Gastrocnemius medialis (tissue), 4 donors: ENCODE data around the gene SNRPB.

Source experiments
- CTCF ChIP-seq, 5 experiments: fragments of 450-650 bp in 3 of 5; fragments of 200-600 bp in 2 of 5; sonication (generic) in 2 of 5; IDR thresholded peaks in 4 of 5; conservative IDR thresholded peaks in 1 of 5; 1 replicate in 4 of 5; 2 replicates in 1 of 5; pipeline ENCODE4 v1.5.1; 2016 to 2019; ENCODE audit warnings: antibody characterized with exemption in 5 of 5, mild to moderate bottlenecking in 3 of 5, moderate library complexity in 3 of 5
- POLR2A ChIP-seq, 2 donors: fragments of 450-650 bp; IDR thresholded peaks; one replicate each; pipeline ENCODE4 v1.6.1; 2017; ENCODE audit warnings: antibody characterized with exemption in 2 of 2, mild to moderate bottlenecking in 2 of 2, moderate library complexity in 2 of 2

GRCh38 chr20:2519115-2519809 lies 48.7 kb upstream of the SNRPB start:
- TF ChIP-seq POLR2A (IDR thresholded peaks at IDR 0.05), result no peak
- TF ChIP-seq CTCF (IDR thresholded peaks at IDR 0.05 in 4 of 5, conservative IDR thresholded peaks at IDR 0.05 in 1 of 5), result no peak
